HG03460 (cell line): ENCODE measurements around the gene PTGIS.

Experiments used
- ATAC-seq: cut with Tn5 transposase; IDR thresholded peaks from one replicate; pipeline ENCODE4 v1.9.1; 2021; ENCODE audit not compliant: unreplicated experiment

The PTGIS gene

GRCh38 chr20:49532285-49532946, 35.5 kb downstream of the PTGIS start:
- ATAC-seq, result no peak

DNA sequence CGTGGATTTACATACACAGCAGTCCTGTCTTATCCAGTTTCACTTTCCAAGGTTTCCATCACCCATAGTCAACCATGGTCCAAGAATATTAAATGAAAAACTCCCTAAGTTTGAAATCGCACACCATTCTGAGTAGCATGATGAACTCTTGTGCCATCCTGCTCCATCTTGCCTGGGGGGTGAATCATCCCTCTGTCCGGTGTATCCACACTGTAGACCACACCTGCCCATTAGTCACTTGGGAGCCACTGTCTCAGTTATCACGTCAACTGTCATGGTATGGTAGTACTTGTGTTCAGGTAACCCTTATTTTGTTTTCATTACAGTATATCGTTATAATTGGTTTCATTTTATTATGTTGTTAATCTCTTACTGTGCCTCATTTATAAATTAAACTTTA, 38.5 kb downstream of the PTGIS start:
- no peak for ATAC-seq

DNA sequence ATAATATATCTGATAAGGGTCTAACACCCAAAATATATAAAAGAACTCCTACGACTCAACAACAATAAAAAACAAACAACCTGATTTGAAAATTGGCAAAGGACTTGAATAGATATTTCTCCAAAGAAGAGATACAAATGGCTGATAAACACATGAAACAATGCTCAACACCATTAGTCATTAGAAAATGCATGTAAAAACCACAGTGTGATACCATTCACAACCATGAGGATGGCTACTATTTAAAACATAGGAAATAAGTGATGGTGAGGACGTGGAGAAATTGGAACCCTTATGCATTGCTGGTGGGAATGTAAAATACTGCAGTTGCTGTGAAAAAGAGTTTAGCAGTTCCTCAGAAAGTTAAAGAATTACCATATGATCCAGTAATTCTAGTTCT, 41.4 kb downstream of the PTGIS start:
- no peak for ATAC-seq

DNA sequence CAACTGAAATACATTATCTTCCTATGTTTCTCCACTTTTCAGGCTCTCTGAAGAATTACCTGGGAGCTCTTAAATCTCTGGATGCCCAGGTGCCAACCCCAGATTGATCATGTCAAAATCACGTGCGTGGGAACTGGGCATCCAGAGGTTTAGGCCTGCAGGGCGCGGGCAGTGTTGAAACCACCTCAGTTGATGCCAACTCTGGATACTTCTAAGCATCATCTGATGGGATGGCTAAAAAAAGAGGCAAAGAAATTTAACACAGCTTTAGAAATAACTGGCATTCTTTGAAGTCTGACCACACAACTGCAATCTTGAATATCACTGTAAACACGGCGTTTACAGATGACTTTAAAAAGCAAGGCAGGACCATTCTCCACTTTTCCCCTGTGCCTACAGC, 41.9 kb downstream of the PTGIS start:
- ATAC-seq, result no peak

- no peak for ATAC-seq
Measured at GRCh38 chr20:49523767-49524360, 44.1 kb downstream of the PTGIS start.

DNA sequence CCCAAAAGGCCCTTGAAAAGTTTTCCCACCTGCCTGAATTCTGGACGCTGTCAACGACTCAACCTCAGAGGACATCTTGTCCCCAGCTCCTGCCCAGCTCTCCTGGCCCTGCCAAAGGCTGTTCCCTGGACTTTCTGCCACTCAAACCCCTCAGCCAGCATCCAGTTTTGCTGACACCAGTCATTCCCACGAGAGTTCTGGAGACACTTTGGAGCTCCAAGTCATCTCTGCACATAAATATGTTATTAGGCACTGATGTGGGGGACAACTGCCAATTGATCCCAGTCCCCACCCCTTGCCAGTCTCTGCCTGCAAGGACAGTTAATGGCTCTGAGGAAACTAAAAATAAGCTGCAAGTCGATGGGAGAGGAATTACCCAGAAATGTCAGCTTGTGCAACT, 46.6 kb downstream of the PTGIS start:
- no peak for ATAC-seq

DNA sequence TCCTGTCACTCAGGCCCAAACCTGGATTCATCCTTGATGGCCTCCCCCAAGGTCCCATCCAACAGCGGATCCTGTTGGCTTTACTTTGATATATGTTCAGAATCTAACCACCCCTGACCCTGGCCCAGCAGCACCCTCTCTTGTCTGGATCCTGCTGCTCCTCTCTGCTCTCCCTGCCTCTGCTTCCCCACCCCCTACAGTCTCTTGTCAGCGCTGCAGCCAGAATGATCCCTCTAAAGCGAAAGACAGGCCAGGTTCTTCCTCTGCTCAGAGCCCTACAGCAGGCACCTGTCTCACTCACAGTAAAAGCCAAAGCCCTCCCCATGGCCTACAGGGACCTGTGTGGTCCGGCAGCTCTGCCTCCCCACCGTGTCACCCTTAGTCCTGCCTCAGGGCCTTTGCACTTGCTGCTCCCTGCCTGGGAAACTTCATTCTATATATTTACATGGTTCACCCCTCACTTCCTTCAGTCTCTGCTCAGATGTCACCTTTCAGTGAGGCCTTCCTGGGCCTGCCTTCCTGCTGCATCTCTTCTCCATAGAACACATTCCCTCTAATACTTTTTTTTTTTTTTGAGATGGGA, 48.1 kb downstream of the PTGIS start:
- no peak for ATAC-seq

DNA sequence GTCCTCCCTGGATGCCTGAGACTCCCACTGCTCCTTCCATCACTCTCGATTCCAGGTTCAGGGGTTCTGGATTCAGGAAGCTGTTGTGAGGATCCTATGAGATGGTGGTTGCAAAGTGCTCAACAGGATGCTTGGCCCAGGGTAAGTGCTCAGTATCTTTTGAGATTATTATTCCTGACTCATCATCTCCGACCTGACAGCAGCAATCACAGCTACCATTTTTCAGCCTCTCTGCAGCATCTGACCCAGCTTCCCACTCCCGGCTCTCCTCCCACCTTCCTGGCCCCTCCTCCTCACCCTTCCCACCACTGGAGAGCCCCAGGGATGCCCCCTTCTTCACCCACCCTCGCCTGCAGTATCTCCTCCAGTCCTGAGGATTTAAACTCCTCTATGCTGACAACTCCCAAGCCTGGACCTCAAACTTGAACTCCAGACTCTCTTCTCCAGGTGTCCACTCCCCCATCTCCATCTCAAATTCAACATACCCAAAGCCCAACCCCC, 48.7 kb downstream of the PTGIS start:
- ATAC-seq, result no peak

DNA sequence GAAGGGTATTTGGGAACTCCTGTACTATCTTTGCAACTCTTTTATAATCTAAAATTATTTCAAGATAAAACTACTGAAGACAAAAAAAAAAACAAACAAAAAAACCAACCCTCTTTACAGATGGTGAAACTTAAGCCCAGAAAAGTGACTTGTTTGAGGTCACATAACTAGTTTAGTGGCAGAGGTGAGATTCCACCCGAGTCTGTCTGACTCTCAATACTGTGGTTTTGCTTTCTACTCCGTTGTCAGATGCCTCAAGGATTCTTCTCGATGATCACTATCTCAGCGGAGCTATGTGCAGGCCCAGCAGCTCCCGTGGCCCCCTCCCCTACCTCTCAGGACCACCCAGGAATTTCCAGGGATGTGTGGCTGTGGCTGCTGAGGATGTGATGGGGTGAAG, 49.4 kb downstream of the PTGIS start:
- no peak for ATAC-seq

DNA sequence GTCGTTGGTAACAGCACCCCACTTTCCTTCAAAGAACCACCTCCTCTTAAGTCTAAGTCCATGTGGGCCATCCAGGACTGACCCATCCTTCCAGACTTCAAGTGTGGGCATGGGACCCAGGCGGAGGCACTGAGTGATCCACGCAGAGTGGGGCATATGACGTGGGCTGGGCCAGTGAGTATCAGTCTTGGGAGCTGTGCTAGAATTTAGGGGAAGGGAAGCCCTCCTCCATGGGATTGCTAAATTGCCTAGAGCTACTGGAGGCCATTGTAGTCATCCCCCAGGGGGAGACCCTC, 50.2 kb downstream of the PTGIS start:
- ATAC-seq, result no peak

- no peak for ATAC-seq
Measured at GRCh38 chr20:49516916-49517804, 50.8 kb downstream of the PTGIS start.

GRCh38 chr20:49515586-49515985, 52.4 kb downstream of the PTGIS start:
- no peak for ATAC-seq

DNA sequence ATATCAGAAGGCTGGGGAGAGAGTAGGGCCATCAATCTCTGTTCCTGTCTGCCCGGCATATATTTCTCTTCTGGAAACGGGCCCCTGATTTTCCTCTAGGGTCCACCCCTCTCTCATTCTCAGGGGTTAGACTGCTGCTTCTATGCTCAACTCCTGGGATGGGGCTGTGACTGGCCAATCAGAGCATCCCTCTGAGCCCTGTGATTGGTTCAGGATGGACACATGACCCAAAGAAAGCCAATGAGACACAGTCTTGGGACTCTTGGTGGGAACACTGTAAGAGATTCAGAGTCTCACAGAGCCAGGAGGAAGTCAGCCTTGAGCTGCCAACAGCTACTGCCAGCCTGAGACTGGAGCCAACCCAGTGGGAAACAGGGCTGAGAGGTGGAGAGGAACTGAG, 54.4 kb downstream of the PTGIS start:
- no peak for ATAC-seq

DNA sequence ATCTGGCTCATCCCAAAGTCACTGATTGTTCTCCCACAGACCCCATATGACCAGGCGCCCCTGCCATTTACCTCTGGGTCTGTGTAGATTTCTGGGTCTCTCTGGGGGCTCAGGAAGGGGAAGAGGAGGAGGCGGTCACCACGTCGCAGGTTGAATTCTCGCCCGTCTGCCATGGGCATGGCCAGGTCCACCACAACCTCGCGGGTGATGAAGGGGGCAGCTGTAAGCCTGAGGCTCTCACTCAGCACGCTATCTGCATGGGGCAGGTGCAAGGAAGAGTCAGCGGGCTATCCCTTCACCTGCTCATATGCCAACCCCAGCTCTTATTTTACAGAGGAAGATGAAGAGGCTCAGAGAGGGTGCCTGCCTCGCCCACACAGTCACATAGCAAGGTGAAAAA, 54.9 kb downstream of the PTGIS start:
- no peak for ATAC-seq

DNA sequence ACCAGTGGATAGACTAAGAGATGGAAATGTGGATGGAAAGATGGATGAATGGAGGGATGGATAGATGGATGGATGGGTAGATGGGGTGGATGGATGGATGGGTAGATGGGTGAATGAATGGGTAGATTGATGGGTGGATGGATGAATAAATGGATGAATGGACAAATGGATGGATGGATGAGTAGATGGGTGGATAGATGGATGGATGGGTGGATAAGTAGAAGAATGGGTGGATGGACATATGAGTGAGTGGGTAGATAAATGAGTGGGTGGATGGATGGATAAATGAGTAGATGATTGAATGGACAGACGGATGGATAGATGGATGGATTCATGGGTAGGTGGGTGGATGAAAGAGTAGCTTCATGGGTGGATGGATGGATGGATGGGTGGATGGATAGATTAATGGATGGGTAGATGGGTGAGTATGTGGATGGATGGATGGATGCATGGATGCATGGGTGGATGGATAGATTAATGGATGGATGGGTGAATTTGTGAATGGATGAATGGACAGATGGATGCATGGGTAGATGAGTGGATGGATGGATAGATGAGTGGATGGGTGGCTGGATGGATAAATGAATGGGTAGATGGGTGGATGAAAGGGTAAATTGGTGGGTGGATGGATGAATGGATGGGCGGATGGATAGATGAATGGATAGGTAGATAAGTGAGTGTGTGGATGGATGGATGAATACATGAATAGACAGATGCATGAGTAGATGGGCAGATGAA, 56.0 kb downstream of the PTGIS start:
- ATAC-seq, result no peak

GRCh38 chr20:49510562-49511122, 57.3 kb downstream of the PTGIS start:
- no peak for ATAC-seq

- no peak for ATAC-seq
Measured at GRCh38 chr20:49508435-49509199, 59.3 kb downstream of the PTGIS start.

- ATAC-seq, result no peak
Measured at GRCh38 chr20:49507741-49508434, 60.0 kb downstream of the PTGIS start.

GRCh38 chr20:49505518-49505917, 62.4 kb downstream of the PTGIS start:
- no peak for ATAC-seq
